Measurements from ENCODE around the gene BMI1.
A peak's percentile ranks its signal among the peaks of the same experiment; 100 is the strongest.

The BMI1 gene

GRCh38 chr10:22320591-22321155 is at the start of gene BMI1:
Gene BMI1 (plus strand): TSS chr10:22321099. CDS start chr10:22326450, 5,351 bp downstream.
- Histone ChIP-seq H3K27ac (peak within 1 kb of the TSS; percentile 88 to 94 (median 92)), H3K27me3 (peaks cover 87 to 99% (median 96%) of the 10 kb centered on the region in 11 experiments), H3K4me1 (peaks cover 0 to 24% (median 5%) of the 10 kb centered on the region in 10 experiments; a peak in 9 of 20 replicates), H3K4me2 (peak within 1 kb of the TSS; percentile 76 to 92 (median 84)), H4K20me1 (peaks cover 0 to 65% (median 40%) of the 10 kb centered on the region in 11 experiments; a peak in 18 of 22 replicates), H3K4me3 (peak within 1 kb of the TSS; percentile 66 to 79 (median 76)), H3K9me3 (replicated peaks in 1 of 11) (no peaks in the 10 kb centered on the region), H3K9ac (peak within 1 kb of the TSS; percentile 87 to 95 (median 92)), H3K36me3 (no peaks in the 10 kb centered on the region; a peak in 2 of 22 replicates)
- no peak for TF ChIP-seq Cebpa-rat (IDR thresholded peaks at IDR 0.05)

GRCh38 chr10:22271786-22272185 is 49.1 kb upstream of the BMI1 start:
- Histone ChIP-seq H4K20me1 (no peaks in the 10 kb centered on the region), H3K27ac (no peak overlapping the region), H3K4me3 (no peak overlapping the region), H3K9ac (no peak overlapping the region), H3K4me1 (no peaks in the 10 kb centered on the region), H3K4me2 (no peak overlapping the region), H3K27me3 (no peaks in the 10 kb centered on the region), H3K9me3 (replicated peaks in 1 of 11) (no peaks in the 10 kb centered on the region), H3K36me3 (no peaks in the 10 kb centered on the region)
- TF ChIP-seq Cebpa-rat (IDR thresholded peaks at IDR 0.05): no peak

GRCh38 chr10:22278441-22278782 is 42.5 kb upstream of the BMI1 start:
- TF ChIP-seq Cebpa-rat (IDR thresholded peaks at IDR 0.05): no peak
- Histone ChIP-seq H4K20me1 (no peaks in the 10 kb centered on the region), H3K9me3 (replicated peaks in 1 of 11) (no peaks in the 10 kb centered on the region), H3K36me3 (no peaks in the 10 kb centered on the region), H3K4me3 (no peak overlapping the region), H3K27me3 (no peaks in the 10 kb centered on the region), H3K4me1 (no peaks in the 10 kb centered on the region), H3K4me2 (no peak overlapping the region), H3K27ac (no peak overlapping the region), H3K9ac (no peak overlapping the region)

GRCh38 chr10:22280078-22280477 is 40.8 kb upstream of the BMI1 start:
- Histone ChIP-seq H3K4me2 (no peak overlapping the region), H3K27ac (no peak overlapping the region)
- TF ChIP-seq Cebpa-rat (IDR thresholded peaks at IDR 0.05): no peak

GRCh38 chr10:22285130-22285529 is 35.8 kb upstream of the BMI1 start:
- H3K4me3 ChIP-seq: no peak overlapping the region
- TF ChIP-seq Cebpa-rat (IDR thresholded peaks at IDR 0.05): no peak
- no peak overlapping the region for H3K27ac ChIP-seq
- H3K27me3 ChIP-seq: no peaks in the 10 kb centered on the region
- no peaks in the 10 kb centered on the region for H3K4me1 ChIP-seq
- H3K9ac ChIP-seq: no peak overlapping the region
- H3K4me2 ChIP-seq: no peak overlapping the region
- H3K9me3 ChIP-seq (replicated peaks in 1 of 11): peaks cover 0 to 12% (median 0%) of the 10 kb centered on the region in 11 experiments; a peak in 4 of 22 replicates
- H4K20me1 ChIP-seq: no peaks in the 10 kb centered on the region
- no peaks in the 10 kb centered on the region for H3K36me3 ChIP-seq

More at GRCh38 chr10:22280078-22280477, 40.8 kb upstream of the BMI1 start:
- no peaks in the 10 kb centered on the region for H4K20me1 ChIP-seq
- H3K9me3 ChIP-seq (replicated peaks in 1 of 11): no peaks in the 10 kb centered on the region
- H3K36me3 ChIP-seq: no peaks in the 10 kb centered on the region
- H3K27me3 ChIP-seq: no peaks in the 10 kb centered on the region
- H3K4me1 ChIP-seq: no peaks in the 10 kb centered on the region
- no peak overlapping the region for H3K9ac ChIP-seq
- no peak overlapping the region for H3K4me3 ChIP-seq

GRCh38 chr10:22293747-22294404 is 27.0 kb upstream of the BMI1 start:
- Histone ChIP-seq H3K9ac (no peak overlapping the region), H3K27me3 (no peaks in the 10 kb centered on the region), H3K4me2 (no peak overlapping the region), H3K9me3 (replicated peaks in 1 of 11) (peaks cover 0 to 22% (median 0%) of the 10 kb centered on the region in 11 experiments; a peak in 6 of 22 replicates), H3K27ac (no peak overlapping the region), H3K4me1 (no peaks in the 10 kb centered on the region), H3K4me3 (no peak overlapping the region), H3K36me3 (no peaks in the 10 kb centered on the region), H4K20me1 (no peaks in the 10 kb centered on the region)
- TF ChIP-seq Cebpa-rat (IDR thresholded peaks at IDR 0.05): no peak

- Histone ChIP-seq H3K27ac (no peak overlapping the region), H3K9me3 (replicated peaks in 1 of 11) (peaks cover 0 to 15% (median 0%) of the 10 kb centered on the region in 11 experiments; a peak in 6 of 22 replicates), H4K20me1 (no peaks in the 10 kb centered on the region), H3K27me3 (no peaks in the 10 kb centered on the region), H3K4me1 (no peaks in the 10 kb centered on the region), H3K36me3 (no peaks in the 10 kb centered on the region), H3K9ac (no peak overlapping the region), H3K4me3 (no peak overlapping the region), H3K4me2 (no peak overlapping the region)
- TF ChIP-seq Cebpa-rat (IDR thresholded peaks at IDR 0.05): no peak
These were observed 26.2 kb upstream of the BMI1 start for GRCh38 chr10:22294694-22295093.

- peaks cover 0 to 4% (median 0%) of the 10 kb centered on the region in 11 experiments; a peak in 6 of 22 replicates for H3K27me3 ChIP-seq
- no peaks in the 10 kb centered on the region for H3K36me3 ChIP-seq
- H3K4me2 ChIP-seq: no peak overlapping the region
- H3K4me3 ChIP-seq: no peak overlapping the region
- H3K4me1 ChIP-seq: no peaks in the 10 kb centered on the region
- H3K9me3 ChIP-seq (replicated peaks in 1 of 11): peaks cover 0 to 3% (median 0%) of the 10 kb centered on the region in 11 experiments; a peak in 2 of 22 replicates
- TF ChIP-seq Cebpa-rat (IDR thresholded peaks at IDR 0.05): no peak
- H4K20me1 ChIP-seq: no peaks in the 10 kb centered on the region
- H3K9ac ChIP-seq: no peak overlapping the region
- H3K27ac ChIP-seq: no peak overlapping the region
These were observed 19.7 kb upstream of the BMI1 start for GRCh38 chr10:22301193-22301592.

- H4K20me1 ChIP-seq: no peaks in the 10 kb centered on the region
- no peak overlapping the region for H3K27ac ChIP-seq
- H3K4me2 ChIP-seq: no peak overlapping the region
- no peaks in the 10 kb centered on the region for H3K4me1 ChIP-seq
- TF ChIP-seq Cebpa-rat (IDR thresholded peaks at IDR 0.05): no peak
- no peak overlapping the region for H3K4me3 ChIP-seq
- no peak overlapping the region for H3K9ac ChIP-seq
- H3K9me3 ChIP-seq (replicated peaks in 1 of 11): peaks cover 0 to 3% (median 0%) of the 10 kb centered on the region in 11 experiments; a peak in 2 of 22 replicates
- H3K36me3 ChIP-seq: no peaks in the 10 kb centered on the region
- peaks cover 14 to 25% (median 17%) of the 10 kb centered on the region in 11 experiments for H3K27me3 ChIP-seq
These were observed 17.4 kb upstream of the BMI1 start for GRCh38 chr10:22303461-22303860.
